Measurements from ENCODE around the gene STIL. TPM values are rescaled to one million over a fixed set of nuclear protein-coding genes. Genes with fewer than 3 reads are reported as not detected.
"Not testable (repeated sequence)": the region's sequence is repeated elsewhere in the genome, so short reads cannot be mapped to it uniquely, and the experiment has no call there.

STIL gene
- total and polyA plus RNA-seq, 3 donors from 2014 or later, result 11.5 to 20.4 (median 12.0) TPM

- no peaks in the 10 kb centered on the region for H3K9me3 ChIP-seq
- intact Hi-C loops (cut with DNase I; ENCODE audit: low total_unique reads), result no loop called here
- H3K36me3 ChIP-seq (ENCODE audit: low read depth, missing control alignments), result no peaks in the 10 kb centered on the region
- H3K27me3 ChIP-seq, result no peaks in the 10 kb centered on the region
- H3K4me1 ChIP-seq, result no peaks in the 10 kb centered on the region
- DNase-seq, result no peak
- H3K27ac ChIP-seq, result no peak overlapping the region
- WGBS, 2 donors, result 89 to 94% methylated on average over 2 of the region's 2 CpGs
- H3K4me3 ChIP-seq, result no peak overlapping the region
- TF ChIP-seq CTCF (IDR thresholded peaks at IDR 0.05) (no peak), POLR2A (IDR thresholded peaks at IDR 0.05) (no peak)
Measured at GRCh38 chr1:47302472-47302871, 11.5 kb downstream of the STIL start.

- intact Hi-C loops (cut with DNase I; ENCODE audit: low total_unique reads), result no loop called here
- Histone ChIP-seq H3K36me3 (ENCODE audit: low read depth, missing control alignments) (no peaks in the 10 kb centered on the region), H3K4me1 (no peaks in the 10 kb centered on the region), H3K27me3 (no peaks in the 10 kb centered on the region), H3K4me3 (no peak overlapping the region), H3K27ac (no peak overlapping the region), H3K9me3 (no peaks in the 10 kb centered on the region)
- TF ChIP-seq CTCF (IDR thresholded peaks at IDR 0.05) (no peak), POLR2A (IDR thresholded peaks at IDR 0.05) (no peak)
- no peak for DNase-seq
Measured at GRCh38 chr1:47298025-47298699, 15.8 kb downstream of the STIL start.

GRCh38 chr1:47295579-47295978 is 18.4 kb downstream of the STIL start:
- intact Hi-C loops (cut with DNase I; ENCODE audit: low total_unique reads), result no loop called here
- no peaks in the 10 kb centered on the region for H3K4me1 ChIP-seq
- WGBS, 2 donors, result 75 to 82% methylated on average over 2 of the region's 2 CpGs

GRCh38 chr1:47294863-47295262 is 19.1 kb downstream of the STIL start:
- intact Hi-C loops (cut with DNase I; ENCODE audit: low total_unique reads); DNase-seq: not testable (repeated sequence)
- WGBS, 2 donors, result 96 to 98% methylated on average over 6 of the region's 6 CpGs

More at GRCh38 chr1:47295579-47295978, 18.4 kb downstream of the STIL start:
- Histone ChIP-seq H3K36me3 (ENCODE audit: low read depth, missing control alignments) (no peaks in the 10 kb centered on the region), H3K27me3 (no peaks in the 10 kb centered on the region), H3K27ac (no peak overlapping the region), H3K9me3 (no peaks in the 10 kb centered on the region), H3K4me3 (no peak overlapping the region)
- TF ChIP-seq CTCF (IDR thresholded peaks at IDR 0.05) (no peak), POLR2A (IDR thresholded peaks at IDR 0.05) (no peak)
- DNase-seq, result no peak

GRCh38 chr1:47288116-47288515 is 25.8 kb downstream of the STIL start:
- H3K27ac ChIP-seq; H3K4me1 ChIP-seq; H3K27me3 ChIP-seq; H3K9me3 ChIP-seq; DNase-seq; H3K36me3 ChIP-seq (ENCODE audit: low read depth, missing control alignments); H3K4me3 ChIP-seq; intact Hi-C loops (cut with DNase I; ENCODE audit: low total_unique reads): not testable (repeated sequence)
- 92 to 93% methylated on average over 4 of the region's 4 CpGs for WGBS, 2 donors

More at GRCh38 chr1:47294863-47295262, 19.1 kb downstream of the STIL start:
- H3K4me1 ChIP-seq; H3K27ac ChIP-seq; H3K27me3 ChIP-seq; H3K9me3 ChIP-seq; H3K36me3 ChIP-seq (ENCODE audit: low read depth, missing control alignments); H3K4me3 ChIP-seq: not testable (repeated sequence)

DNA sequence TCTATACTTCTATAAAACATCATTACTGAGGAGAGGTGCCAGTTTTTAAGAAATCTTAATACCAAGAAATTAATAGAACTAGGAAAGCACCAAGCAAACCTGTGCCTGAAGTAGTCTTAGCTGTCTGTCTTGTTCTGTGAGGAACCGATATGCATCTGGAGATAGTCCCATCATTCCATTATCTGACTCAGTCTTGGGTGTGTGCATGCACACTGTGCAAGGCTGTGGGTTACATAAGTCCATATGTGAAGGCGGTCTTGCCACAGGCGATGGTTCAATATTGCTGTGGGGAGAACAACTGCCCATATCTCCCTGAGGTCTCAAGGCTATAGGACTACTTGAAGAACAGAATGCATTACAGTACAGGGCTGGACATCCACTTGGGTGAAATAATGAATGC is 33.8 kb downstream of the STIL start:
- Histone ChIP-seq H3K9me3 (no peaks in the 10 kb centered on the region), H3K36me3 (ENCODE audit: low read depth, missing control alignments) (no peaks in the 10 kb centered on the region), H3K27ac (no peak overlapping the region), H3K27me3 (no peaks in the 10 kb centered on the region), H3K4me3 (no peak overlapping the region), H3K4me1 (no peaks in the 10 kb centered on the region)
- intact Hi-C loops (cut with DNase I; ENCODE audit: low total_unique reads), result no loop called here
- WGBS, 2 donors, result 96 to 100% methylated on average over 3 of the region's 3 CpGs
- TF ChIP-seq CTCF (IDR thresholded peaks at IDR 0.05) (no peak), POLR2A (IDR thresholded peaks at IDR 0.05) (no peak)
- DNase-seq, result no peak
